Nephron (organoid): ENCODE results near the gene TTLL8.

ENCODE experiments used
- H3K27ac Mint-ChIP-seq, 3 experiments: 2 replicates each; pipeline ENCODE4 v1.8.0; 2020; ENCODE audit warnings: mixed read lengths in 3 of 3, mild to moderate bottlenecking in 2 of 3, moderate library complexity in 1 of 3
- H3K27me3 Mint-ChIP-seq: 2 replicates; pipeline ENCODE4 v1.8.0; 2021; ENCODE audit warnings: low read depth, mild to moderate bottlenecking, moderate library complexity, mixed read lengths
- H3K36me3 Mint-ChIP-seq: 2 replicates; pipeline ENCODE4 v1.8.0; 2020; ENCODE audit warnings: low read depth, mixed read lengths
- H3K4me1 Mint-ChIP-seq: 2 replicates; pipeline ENCODE4 v1.8.0; 2020; ENCODE audit warnings: mixed read lengths
- H3K4me3 Mint-ChIP-seq, 3 experiments: 2 replicates each; pipeline ENCODE4 v1.8.0; 2020; ENCODE audit warnings: mild to moderate bottlenecking in 3 of 3, mixed read lengths in 3 of 3, moderate library complexity in 2 of 3
- H3K9me3 Mint-ChIP-seq: 2 replicates; pipeline ENCODE4 v1.8.0; 2020; ENCODE audit warnings: mixed read lengths
- CTCF ChIP-seq, 3 experiments: fragments of 200-600 bp; sonication (generic); IDR thresholded peaks; one replicate each; pipeline ENCODE4 v1.5.0; 2021; ENCODE audit warnings: antibody characterized with exemption in 3 of 3; ENCODE audit not compliant: unreplicated experiment in 3 of 3

The TTLL8 gene

GRCh38 chr22:50076646-50077535, 18.8 kb upstream of the TTLL8 start:
- H3K36me3 Mint-ChIP-seq: no peaks in the 10 kb centered on the region
- H3K4me1 Mint-ChIP-seq: peaks cover 4% of the 10 kb centered on the region
- TF ChIP-seq CTCF (IDR thresholded peaks at IDR 0.05; ENCODE audit: unreplicated experiment in 3 of 3): no peak
- H3K27ac Mint-ChIP-seq: no peak overlapping the region
- H3K9me3 Mint-ChIP-seq: no peaks in the 10 kb centered on the region
- no peaks in the 10 kb centered on the region for H3K27me3 Mint-ChIP-seq
- no peak overlapping the region for H3K4me3 Mint-ChIP-seq

GRCh38 chr22:50074551-50075530, 16.7 kb upstream of the TTLL8 start:
- no peak for TF ChIP-seq CTCF (IDR thresholded peaks at IDR 0.05; ENCODE audit: unreplicated experiment in 3 of 3)
- Mint-ChIP-seq H3K4me3 (no peak overlapping the region), H3K4me1 (peaks cover 4% of the 10 kb centered on the region), H3K9me3 (no peaks in the 10 kb centered on the region), H3K36me3 (no peaks in the 10 kb centered on the region), H3K27ac (no peak overlapping the region), H3K27me3 (no peaks in the 10 kb centered on the region)

- TF ChIP-seq CTCF (IDR thresholded peaks at IDR 0.05; ENCODE audit: unreplicated experiment in 3 of 3): no peak
- Mint-ChIP-seq H3K4me1 (no peaks in the 10 kb centered on the region), H3K9me3 (no peaks in the 10 kb centered on the region), H3K36me3 (no peaks in the 10 kb centered on the region), H3K27me3 (peaks cover 4% of the 10 kb centered on the region), H3K4me3 (no peak overlapping the region), H3K27ac (no peak overlapping the region)
Measured at GRCh38 chr22:50074056-50074455, 16.0 kb upstream of the TTLL8 start.

GRCh38 chr22:50072714-50073538, 14.8 kb upstream of the TTLL8 start:
- TF ChIP-seq CTCF (IDR thresholded peaks at IDR 0.05; ENCODE audit: unreplicated experiment in 3 of 3): no peak
- no peaks in the 10 kb centered on the region for H3K9me3 Mint-ChIP-seq
- H3K27ac Mint-ChIP-seq: no peak overlapping the region
- H3K27me3 Mint-ChIP-seq: peaks cover 5% of the 10 kb centered on the region
- H3K36me3 Mint-ChIP-seq: no peaks in the 10 kb centered on the region
- no peak overlapping the region for H3K4me3 Mint-ChIP-seq
- no peaks in the 10 kb centered on the region for H3K4me1 Mint-ChIP-seq

- Mint-ChIP-seq H3K27me3 (peaks cover 10% of the 10 kb centered on the region), H3K4me3 (no peak overlapping the region), H3K9me3 (no peaks in the 10 kb centered on the region), H3K36me3 (no peaks in the 10 kb centered on the region), H3K4me1 (no peaks in the 10 kb centered on the region), H3K27ac (no peak overlapping the region)
- no peak for TF ChIP-seq CTCF (IDR thresholded peaks at IDR 0.05; ENCODE audit: unreplicated experiment in 3 of 3)
Measured at GRCh38 chr22:50072167-50072555, 14.1 kb upstream of the TTLL8 start.
